ENCODE data around the gene HTR3D.

- TF ChIP-seq CTCF (conservative IDR thresholded peaks at IDR 0.05; ENCODE audit: low read depth, low read length) (no peak), EZH2 (IDR thresholded peaks at IDR 0.05; ENCODE audit: borderline replicate concordance, low read depth, low read length, poor library complexity, severe bottlenecking) (no peak)
These were observed 53.9 kb downstream of the HTR3D start for GRCh38 chr3:184085389-184085852.

All from A673 (cell line).